HCT116 (cell line): Measurements from ENCODE around the gene TMEM100. TPM values are rescaled to one million over a fixed set of nuclear protein-coding genes. Genes with fewer than 3 reads are reported as not detected.

Experiments
- ATAC-seq: fragments of 200-7000 bp; cut with Tn5 transposase; 2 replicates; pipeline ENCODE4 v1.9.1; 2020; ENCODE audit warnings: mild to moderate bottlenecking, moderate library complexity
- BruUV-seq: library from RNA; stranded (reverse); fragments of 400-500 nt; replicated peaks from 2 replicates; lab custom pipeline; 2021; lab: Mats Ljungman, UMichigan
- CTCF ChIA-PET: fragments of 300-600 bp; sonication (Branson Sonifier 250); formaldehyde crosslinking; loops from one replicate; lab custom pipeline; 2021; ENCODE audit warnings: antibody characterized with exemption; lab: Charles Lee
- POLR2A ChIA-PET: fragments of 300-600, 350-600 bp; sonication (Branson Sonifier 250); formaldehyde crosslinking; loops from one replicate; lab custom pipeline; 2021; ENCODE audit warnings: antibody characterized with exemption; lab: Charles Lee
- RAD21 ChIA-PET, 2 experiments: fragments of 300-600 bp; sonication (Branson Sonifier 250); formaldehyde crosslinking; loops; one replicate each; lab custom pipeline; 2023; ENCODE audit warnings: low total read pairs in 2 of 2; ENCODE audit not compliant: uncharacterized antibody in 2 of 2, unreplicated experiment in 2 of 2, low non-redundant PET in 1 of 2; lab: Charles Lee
- DNase-seq: peaks from one replicate; pipeline ENCODE4 v3.0.0-alpha.2; 2010; ENCODE audit warnings: low read depth, low spot score
- H2AFZ ChIP-seq: fragments of 200-600 bp; shearing (Covaris generic), sonication (generic); 2 replicates; pipeline ENCODE4 v1.6.1; 2017; ENCODE audit warnings: low read depth, mixed run types, mixed read lengths, antibody characterized with exemption, low read length; ENCODE audit not compliant: poor library complexity, severe bottlenecking
- H3K27ac ChIP-seq: 2 replicates; pipeline ENCODE4 v1.5.1; 2012; ENCODE audit warnings: low read depth, low read length
- H3K27me3 ChIP-seq: fragments of 200-600 bp; sonication (generic); 2 replicates; pipeline ENCODE4 v1.6.1; 2016; ENCODE audit warnings: mixed run types, low read length, mixed read lengths; ENCODE audit not compliant: insufficient read depth
- H3K36me3 ChIP-seq, 2 experiments: fragments of 200-500 bp in 1 of 2; fragments of 200-600 bp in 1 of 2; sonication (Bioruptor generic) in 1 of 2; sonication (generic) in 1 of 2; 2 replicates each; pipeline versions ENCODE4 v1.5.1 to v1.6.1; 2014 to 2016; ENCODE audit warnings: low read length in 2 of 2, inconsistent platforms in 1 of 2, mixed read lengths in 1 of 2, mixed run types in 1 of 2; ENCODE audit not compliant: insufficient read depth in 2 of 2, control insufficient read depth in 1 of 2
- H3K4me1 ChIP-seq, 2 experiments: fragments of 200-600 bp in 1 of 2; sonication (generic) in 1 of 2; 2 replicates each; pipeline versions ENCODE4 v1.5.1 to v1.6.1; 2012 to 2017; ENCODE audit warnings: low read length in 2 of 2, inconsistent platforms in 1 of 2, mild to moderate bottlenecking in 1 of 2, mixed read lengths in 1 of 2, mixed run types in 1 of 2, moderate library complexity in 1 of 2; ENCODE audit not compliant: insufficient read depth in 2 of 2, control insufficient read depth in 1 of 2
- H3K4me2 ChIP-seq: fragments of 200-600 bp; sonication (generic); 2 replicates; pipeline ENCODE4 v1.6.1; 2017; ENCODE audit warnings: mixed run types, low read length, mixed read lengths
- H3K4me3 ChIP-seq, 2 experiments: fragments of 200-600 bp in 1 of 2; sonication (generic) in 1 of 2; replicated peaks in 1 of 2; 2 replicates each; pipeline ENCODE4 v1.5.1; 2011 to 2016; ENCODE audit warnings: low read length in 2 of 2, control low read depth in 1 of 2, low read depth in 1 of 2, mild to moderate bottlenecking in 1 of 2, mixed read lengths in 1 of 2, mixed run types in 1 of 2
- H3K79me2 ChIP-seq: fragments of 200-600 bp; sonication (generic); 2 replicates; pipeline ENCODE4 v1.6.1; 2017; ENCODE audit warnings: mild to moderate bottlenecking, mixed run types, low read length, moderate library complexity, mixed read lengths; ENCODE audit not compliant: insufficient read depth
- H3K9ac ChIP-seq: fragments of 200-600 bp; sonication (generic); 2 replicates; pipeline ENCODE4 v1.6.1; 2016; ENCODE audit warnings: low read length, mixed read lengths
- H3K9me2 ChIP-seq: fragments of 200-600 bp; sonication (generic), shearing (Covaris generic); 2 replicates; pipeline ENCODE4 v1.6.1; 2017; ENCODE audit warnings: mixed run types, mild to moderate bottlenecking, moderate library complexity; ENCODE audit not compliant: insufficient read depth
- H3K9me3 ChIP-seq, 2 experiments: fragments of 200-500 bp in 1 of 2; fragments of 200-600 bp in 1 of 2; sonication (Bioruptor generic) in 1 of 2; sonication (generic) in 1 of 2; 2 replicates each; pipeline ENCODE4 v1.6.1; 2014 to 2017; ENCODE audit warnings: low read length in 2 of 2, mixed read lengths in 2 of 2, inconsistent platforms in 1 of 2, low read depth in 1 of 2, mild to moderate bottlenecking in 1 of 2, mixed run types in 1 of 2, moderate library complexity in 1 of 2; ENCODE audit not compliant: control insufficient read depth in 1 of 2, insufficient read depth in 1 of 2
- H4K20me1 ChIP-seq: fragments of 200-600 bp; sonication (generic), shearing (Covaris generic); 2 replicates; pipeline ENCODE4 v1.6.1; 2017; ENCODE audit warnings: mixed run types, mild to moderate bottlenecking, moderate library complexity; ENCODE audit not compliant: insufficient read depth
- CTCF ChIP-seq, 3 experiments: fragments of 200-600 bp in 1 of 3; sonication (generic) in 1 of 3; IDR thresholded peaks in 2 of 3; conservative IDR thresholded peaks in 1 of 3; 2 replicates each; pipeline ENCODE4 v1.5.1; 2012 to 2017; ENCODE audit warnings: low read depth in 2 of 3, low read length in 2 of 3, antibody characterized with exemption in 1 of 3, borderline replicate concordance in 1 of 3, control low read depth in 1 of 3, mild to moderate bottlenecking in 1 of 3, mixed read lengths in 1 of 3, mixed run types in 1 of 3, moderate library complexity in 1 of 3; ENCODE audit not compliant: insufficient read depth in 1 of 3
- ELF1 ChIP-seq: IDR thresholded peaks from 2 replicates; pipeline ENCODE4 v1.6.1; 2012; ENCODE audit warnings: low read depth, borderline replicate concordance
- EZH2 ChIP-seq: fragments of 200-600 bp; sonication (generic); IDR thresholded peaks from 2 replicates; pipeline ENCODE4 v1.6.1; 2017; ENCODE audit warnings: antibody characterized with exemption, mixed run types
- EZH2phosphoT487 ChIP-seq: fragments of 200-600 bp; IDR thresholded peaks from 2 replicates; pipeline ENCODE4 v1.6.1; 2018; ENCODE audit warnings: antibody characterized with exemption, borderline replicate concordance
- SIN3A ChIP-seq: IDR thresholded peaks from 2 replicates; pipeline ENCODE4 v1.6.1; 2012; ENCODE audit warnings: low read depth
- SP1 ChIP-seq: IDR thresholded peaks from 2 replicates; pipeline ENCODE4 v1.6.1; 2012; ENCODE audit warnings: low read depth
- YY1 ChIP-seq: IDR thresholded peaks from 2 replicates; pipeline ENCODE4 v1.6.1; 2011; ENCODE audit warnings: low read length, low read depth, moderate library complexity, mild to moderate bottlenecking; ENCODE audit not compliant: insufficient replicate concordance; ENCODE audit errors: extremely low read depth
- ZBTB33 ChIP-seq: IDR thresholded peaks from 2 replicates; pipeline ENCODE4 v1.6.1; 2011; ENCODE audit warnings: mild to moderate bottlenecking, low read length, moderate library complexity; ENCODE audit not compliant: insufficient replicate concordance; ENCODE audit errors: extremely low read depth
- intact Hi-C: fragments of 100-400 bp; cut with micrococcal nuclease; formaldehyde crosslinking; loops from 2 replicates; pipeline ENCODE4 v1.10.0; 2022
- total RNA-seq: library from RNA; stranded (reverse); gene quantifications from one replicate; pipeline ENCODE4 v1.2.1, GENCODE V29; 2021; ENCODE audit not compliant: unreplicated experiment

The TMEM100 gene
- total RNA-seq, 1 experiment from 2014 or later = not detected

- no peak for DNase-seq
- no peak for ATAC-seq
- Histone ChIP-seq H3K36me3 (no peaks in the 10 kb centered on the region), H3K27ac (no peak overlapping the region), H4K20me1 (no peaks in the 10 kb centered on the region), H3K9ac (no peak overlapping the region), H3K9me3 (no peaks in the 10 kb centered on the region), H3K4me1 (peaks cover 9 to 16% of the 10 kb centered on the region in 2 experiments; a peak in 3 of 4 replicates), H3K79me2 (no peaks in the 10 kb centered on the region), H3K27me3 (no peaks in the 10 kb centered on the region), H3K4me3 (no peak overlapping the region), H2AFZ (no peak overlapping the region), H3K4me2 (no peak overlapping the region), H3K9me2 (no peaks in the 10 kb centered on the region)
- POLR2A ChIA-PET = interaction anchor here (1.8 to 3.2 kb wide), 2 partner anchors 10 to 11 kb away, joined by 5 to 21 read pairs; partner anchors contain the start of gene PCTP
- BruUV-seq = no TSS peak
- intact Hi-C loops = no loop called here
- CTCF ChIA-PET = interaction anchor here (0.8 to 2.2 kb wide), 2 partner anchors 10 to 29 kb away, joined by 6 to 11 read pairs; partner anchors contain the start of gene PCTP
- TF ChIP-seq SIN3A (no peak), ZBTB33 (no peak), ELF1 (no peak), CTCF (IDR thresholded peaks at IDR 0.05 in 2 of 3, conservative IDR thresholded peaks at IDR 0.05 in 1 of 3; ENCODE audit: borderline replicate concordance in 1 of 3, insufficient read depth in 1 of 3, low read depth in 2 of 3, low read length in 2 of 3) (no peak), YY1 (no peak), EZH2phosphoT487 (no peak), SP1 (no peak), EZH2 (no peak)
- RAD21 ChIA-PET = no interaction called here
Measured at GRCh38 chr17:55741356-55741700, 18.7 kb upstream of the TMEM100 start.
